ENCODE data around the gene DECR2. TPM values are rescaled to one million over a fixed set of nuclear protein-coding genes. Genes with fewer than 3 reads are reported as not detected.
A peak's percentile ranks its signal among the peaks of the same experiment; 100 is the strongest.
"Not testable (repeated sequence)": the region's sequence is repeated elsewhere in the genome, so short reads cannot be mapped to it uniquely, and the experiment has no call there.

The DECR2 gene
- total RNA-seq, 4 donors from 2014 or later, result 3.1 to 13.5 (median 9.5) TPM

GRCh38 chr16:360698-361336, 40.9 kb upstream of the DECR2 start:
- Histone ChIP-seq H3K4me3 (replicated peaks in 1 of 3) (no peak overlapping the region), H3K9me3 (no peaks in the 10 kb centered on the region)
- intact Hi-C loops (cut with DNase I), result no loop called here

GRCh38 chr16:361341-361871, 40.3 kb upstream of the DECR2 start:
- Histone ChIP-seq H3K4me1 (no peaks in the 10 kb centered on the region), H3K4me3 (replicated peaks in 1 of 3) (no peak overlapping the region), H3K27ac (no peak overlapping the region), H3K36me3 (peaks cover under 1 to 1% of the 10 kb centered on the region in 2 donors), H3K9me3 (no peaks in the 10 kb centered on the region), H3K27me3 (no peaks in the 10 kb centered on the region)
- WGBS, 2 donors, result 91% methylated on average over 14 to 30 of the region's 30 CpGs
- TF ChIP-seq POLR2A (IDR thresholded peaks at IDR 0.05), result no peak
- no peak for TF ChIP-seq CTCF (IDR thresholded peaks at IDR 0.05)
- DNase-seq, result no peak
- intact Hi-C loops (cut with DNase I), result no loop called here

More at GRCh38 chr16:360698-361336, 40.9 kb upstream of the DECR2 start:
- no peak overlapping the region for H3K27ac ChIP-seq
- no peak for DNase-seq
- no peaks in the 10 kb centered on the region for H3K36me3 ChIP-seq
- TF ChIP-seq POLR2A (IDR thresholded peaks at IDR 0.05) (no peak), CTCF (IDR thresholded peaks at IDR 0.05) (no peak)
- 92 to 96% methylated on average over 42 to 47 of the region's 47 CpGs for WGBS, 2 donors
- no peaks in the 10 kb centered on the region for H3K4me1 ChIP-seq
- H3K27me3 ChIP-seq, result no peaks in the 10 kb centered on the region

DNA sequence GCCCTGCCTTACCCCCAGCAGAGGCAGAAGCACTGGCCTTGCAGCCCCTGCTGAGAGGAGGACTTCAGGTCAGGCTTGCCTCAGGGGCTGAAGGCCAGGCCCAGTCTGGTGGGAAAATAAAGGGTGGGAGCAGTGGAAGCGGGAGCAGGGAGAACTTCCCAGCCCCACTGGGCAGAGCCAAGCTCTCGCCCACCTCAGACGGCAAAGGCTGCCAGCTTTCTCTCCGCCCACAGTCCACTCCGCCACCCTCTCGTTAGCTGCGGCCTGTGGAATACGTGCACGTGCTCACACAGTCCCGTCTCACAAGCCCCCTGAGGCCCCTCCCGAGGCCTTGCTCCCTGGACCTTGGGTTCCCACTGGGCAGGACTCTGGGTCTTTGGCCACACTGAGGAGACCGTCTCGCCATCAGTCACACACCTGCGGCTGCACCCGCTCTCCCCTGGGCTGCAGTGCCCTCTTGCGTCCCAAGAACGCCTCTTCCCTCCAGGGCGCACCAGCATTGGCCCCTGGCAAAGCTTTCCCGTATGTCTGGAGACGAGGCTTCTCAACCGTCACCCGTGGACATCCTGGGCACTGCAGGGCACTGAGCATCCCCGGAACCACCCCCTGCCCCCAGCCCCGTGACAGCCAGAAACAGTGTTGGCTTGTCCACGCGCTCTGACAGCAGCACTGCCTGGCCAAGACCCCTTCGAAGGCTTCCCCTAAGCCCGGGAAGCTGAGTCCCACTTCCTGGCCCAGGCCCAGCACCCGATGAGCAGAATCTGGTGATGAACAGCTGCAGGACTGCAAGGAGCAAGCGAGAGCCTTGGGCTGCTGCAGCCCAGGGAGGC, 39.6 kb upstream of the DECR2 start:
- intact Hi-C loops (cut with DNase I), result no loop called here
- no peaks in the 10 kb centered on the region for H3K4me1 ChIP-seq
- 27 to 34% methylated on average over 11 to 15 of the region's 30 CpGs for WGBS, 2 donors
- no peak overlapping the region for H3K27ac ChIP-seq
- no peaks in the 10 kb centered on the region for H3K27me3 ChIP-seq
- no peaks in the 10 kb centered on the region for H3K9me3 ChIP-seq
- no peak overlapping the region for H3K4me3 ChIP-seq (replicated peaks in 1 of 3)
- TF ChIP-seq POLR2A (IDR thresholded peaks at IDR 0.05), result no peak
- TF ChIP-seq CTCF (IDR thresholded peaks at IDR 0.05), result peak in 5 of 6 experiments; percentile 68 to 91 (median 74)
- peak; percentile 79 to 83 for DNase-seq
- H3K36me3 ChIP-seq, result peaks cover 7 to 8% of the 10 kb centered on the region in 2 donors

GRCh38 chr16:362702-362999, 39.0 kb upstream of the DECR2 start:
- WGBS, 2 donors, result no CpG with 5 or more reads among the region's 24 CpGs
- intact Hi-C loops (cut with DNase I); DNase-seq; H3K27ac ChIP-seq; H3K27me3 ChIP-seq; H3K4me1 ChIP-seq; H3K9me3 ChIP-seq; H3K4me3 ChIP-seq (replicated peaks in 1 of 3): not testable (repeated sequence)
- H3K36me3 ChIP-seq, result peaks cover 11 to 13% of the 10 kb centered on the region in 2 donors

DNA sequence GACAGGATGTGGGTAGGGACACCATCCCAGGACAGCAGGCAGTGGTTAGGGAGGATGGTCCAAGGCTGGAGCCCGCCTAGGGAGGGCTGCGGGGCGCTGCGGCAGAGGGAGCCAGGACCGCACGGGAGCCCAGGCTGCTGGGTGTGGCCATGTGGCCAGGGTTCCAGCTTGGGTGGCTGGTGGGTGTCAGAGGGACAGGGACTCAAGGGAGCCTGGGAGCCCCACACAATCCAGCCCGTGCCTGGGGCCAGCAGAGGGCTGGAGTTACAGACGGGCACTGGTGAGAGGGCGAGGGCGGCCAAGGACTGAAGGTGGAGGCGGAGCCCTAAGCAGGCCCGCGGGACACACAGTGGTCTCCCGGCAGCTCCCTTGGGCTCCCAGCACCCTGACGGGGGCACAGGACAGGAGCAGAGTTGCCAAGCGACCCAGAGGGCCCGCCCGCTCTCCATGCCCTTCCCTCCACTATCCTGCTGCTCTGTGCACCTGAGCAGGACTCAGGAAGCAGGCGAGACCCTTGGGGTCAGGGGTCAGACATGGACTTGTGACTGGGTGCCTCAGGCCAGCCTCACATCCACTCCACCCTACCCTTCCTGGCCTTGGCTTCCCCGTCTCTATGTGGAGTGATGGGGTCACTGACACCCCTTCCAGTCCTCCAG, 38.4 kb upstream of the DECR2 start:
- Histone ChIP-seq H3K4me1 (no peaks in the 10 kb centered on the region), H3K9me3 (no peaks in the 10 kb centered on the region), H3K27ac (no peak overlapping the region), H3K27me3 (no peaks in the 10 kb centered on the region), H3K36me3 (peaks cover 17 to 19% of the 10 kb centered on the region in 2 donors), H3K4me3 (replicated peaks in 1 of 3) (no peak overlapping the region)
- no peak for DNase-seq
- WGBS, 2 donors, result 62 to 64% methylated on average over 12 of the region's 20 CpGs
- TF ChIP-seq CTCF (IDR thresholded peaks at IDR 0.05), result no peak
- TF ChIP-seq POLR2A (IDR thresholded peaks at IDR 0.05), result no peak
- intact Hi-C loops (cut with DNase I), result no loop called here

Data from thyroid gland (tissue), 4 donors.